Body of pancreas (tissue), 4 donors: Measurements from ENCODE around the gene RANBP10.

ENCODE experiments used
- CTCF ChIP-seq, 7 experiments: fragments of 450-650 bp in 4 of 7; fragments of 200-600 bp in 3 of 7; sonication (generic) in 3 of 7; IDR thresholded peaks; one replicate each; pipeline ENCODE4 v1.5.1; 2016 to 2019; ENCODE audit warnings: antibody characterized with exemption in 7 of 7
- POLR2A ChIP-seq, 3 donors: fragments of 450-650 bp; IDR thresholded peaks; one replicate each; pipeline ENCODE4 v1.6.1; 2016; ENCODE audit warnings: antibody characterized with exemption in 3 of 3, mild to moderate bottlenecking in 2 of 3

DNA sequence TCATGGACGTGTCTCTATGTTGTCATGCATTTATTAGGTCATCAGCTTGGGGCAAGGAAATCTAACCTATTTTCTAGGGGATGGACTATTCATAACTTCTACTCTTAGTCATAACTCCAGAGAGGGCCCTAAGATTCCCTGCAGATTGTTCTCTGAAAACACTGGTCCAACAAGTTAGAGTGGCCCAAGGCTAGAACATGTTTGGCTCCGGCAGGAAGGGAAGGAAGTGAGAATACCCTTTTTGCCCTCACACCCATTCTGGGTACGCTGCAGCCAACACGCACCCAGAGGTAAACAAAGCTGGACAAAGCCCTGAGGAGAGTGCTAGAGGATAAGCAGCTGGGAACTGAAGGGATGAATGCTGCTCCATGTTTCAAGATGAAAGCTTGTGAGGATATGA is 129.8 kb downstream of the RANBP10 start:
- no peak for TF ChIP-seq CTCF (IDR thresholded peaks at IDR 0.05)
- no peak for TF ChIP-seq POLR2A (IDR thresholded peaks at IDR 0.05)
